HCT116 (cell line): ENCODE measurements around the gene NFIX. TPM values are rescaled to one million over a fixed set of nuclear protein-coding genes. Genes with fewer than 3 reads are reported as not detected.

Source experiments
- ATAC-seq: fragments of 200-7000 bp; cut with Tn5 transposase; 2 replicates; pipeline ENCODE4 v1.9.1; 2020; ENCODE audit warnings: mild to moderate bottlenecking, moderate library complexity
- BruUV-seq: library from RNA; stranded (reverse); fragments of 400-500 nt; replicated peaks from 2 replicates; lab custom pipeline; 2021; lab: Mats Ljungman, UMichigan
- CTCF ChIA-PET: fragments of 300-600 bp; sonication (Branson Sonifier 250); formaldehyde crosslinking; loops from one replicate; lab custom pipeline; 2021; ENCODE audit warnings: antibody characterized with exemption; lab: Charles Lee
- POLR2A ChIA-PET: fragments of 300-600, 350-600 bp; sonication (Branson Sonifier 250); formaldehyde crosslinking; loops from one replicate; lab custom pipeline; 2021; ENCODE audit warnings: antibody characterized with exemption; lab: Charles Lee
- RAD21 ChIA-PET, 2 experiments: fragments of 300-600 bp; sonication (Branson Sonifier 250); formaldehyde crosslinking; loops; one replicate each; lab custom pipeline; 2023; ENCODE audit warnings: low total read pairs in 2 of 2; ENCODE audit not compliant: uncharacterized antibody in 2 of 2, unreplicated experiment in 2 of 2, low non-redundant PET in 1 of 2; lab: Charles Lee
- DNase-seq: peaks from one replicate; pipeline ENCODE4 v3.0.0-alpha.2; 2010; ENCODE audit warnings: low read depth, low spot score
- H2AFZ ChIP-seq: fragments of 200-600 bp; shearing (Covaris generic), sonication (generic); 2 replicates; pipeline ENCODE4 v1.6.1; 2017; ENCODE audit warnings: low read depth, mixed run types, mixed read lengths, antibody characterized with exemption, low read length; ENCODE audit not compliant: poor library complexity, severe bottlenecking
- H3K27ac ChIP-seq: 2 replicates; pipeline ENCODE4 v1.5.1; 2012; ENCODE audit warnings: low read depth, low read length
- H3K27me3 ChIP-seq: fragments of 200-600 bp; sonication (generic); 2 replicates; pipeline ENCODE4 v1.6.1; 2016; ENCODE audit warnings: mixed run types, low read length, mixed read lengths; ENCODE audit not compliant: insufficient read depth
- H3K36me3 ChIP-seq, 2 experiments: fragments of 200-500 bp in 1 of 2; fragments of 200-600 bp in 1 of 2; sonication (Bioruptor generic) in 1 of 2; sonication (generic) in 1 of 2; 2 replicates each; pipeline versions ENCODE4 v1.5.1 to v1.6.1; 2014 to 2016; ENCODE audit warnings: low read length in 2 of 2, inconsistent platforms in 1 of 2, mixed read lengths in 1 of 2, mixed run types in 1 of 2; ENCODE audit not compliant: insufficient read depth in 2 of 2, control insufficient read depth in 1 of 2
- H3K4me1 ChIP-seq, 2 experiments: fragments of 200-600 bp in 1 of 2; sonication (generic) in 1 of 2; 2 replicates each; pipeline versions ENCODE4 v1.5.1 to v1.6.1; 2012 to 2017; ENCODE audit warnings: low read length in 2 of 2, inconsistent platforms in 1 of 2, mild to moderate bottlenecking in 1 of 2, mixed read lengths in 1 of 2, mixed run types in 1 of 2, moderate library complexity in 1 of 2; ENCODE audit not compliant: insufficient read depth in 2 of 2, control insufficient read depth in 1 of 2
- H3K4me2 ChIP-seq: fragments of 200-600 bp; sonication (generic); 2 replicates; pipeline ENCODE4 v1.6.1; 2017; ENCODE audit warnings: mixed run types, low read length, mixed read lengths
- H3K4me3 ChIP-seq, 2 experiments: fragments of 200-600 bp in 1 of 2; sonication (generic) in 1 of 2; replicated peaks in 1 of 2; 2 replicates each; pipeline ENCODE4 v1.5.1; 2011 to 2016; ENCODE audit warnings: low read length in 2 of 2, control low read depth in 1 of 2, low read depth in 1 of 2, mild to moderate bottlenecking in 1 of 2, mixed read lengths in 1 of 2, mixed run types in 1 of 2
- H3K79me2 ChIP-seq: fragments of 200-600 bp; sonication (generic); 2 replicates; pipeline ENCODE4 v1.6.1; 2017; ENCODE audit warnings: mild to moderate bottlenecking, mixed run types, low read length, moderate library complexity, mixed read lengths; ENCODE audit not compliant: insufficient read depth
- H3K9ac ChIP-seq: fragments of 200-600 bp; sonication (generic); 2 replicates; pipeline ENCODE4 v1.6.1; 2016; ENCODE audit warnings: low read length, mixed read lengths
- H3K9me2 ChIP-seq: fragments of 200-600 bp; sonication (generic), shearing (Covaris generic); 2 replicates; pipeline ENCODE4 v1.6.1; 2017; ENCODE audit warnings: mixed run types, mild to moderate bottlenecking, moderate library complexity; ENCODE audit not compliant: insufficient read depth
- H3K9me3 ChIP-seq, 2 experiments: fragments of 200-500 bp in 1 of 2; fragments of 200-600 bp in 1 of 2; sonication (Bioruptor generic) in 1 of 2; sonication (generic) in 1 of 2; 2 replicates each; pipeline ENCODE4 v1.6.1; 2014 to 2017; ENCODE audit warnings: low read length in 2 of 2, mixed read lengths in 2 of 2, inconsistent platforms in 1 of 2, low read depth in 1 of 2, mild to moderate bottlenecking in 1 of 2, mixed run types in 1 of 2, moderate library complexity in 1 of 2; ENCODE audit not compliant: control insufficient read depth in 1 of 2, insufficient read depth in 1 of 2
- H4K20me1 ChIP-seq: fragments of 200-600 bp; sonication (generic), shearing (Covaris generic); 2 replicates; pipeline ENCODE4 v1.6.1; 2017; ENCODE audit warnings: mixed run types, mild to moderate bottlenecking, moderate library complexity; ENCODE audit not compliant: insufficient read depth
- CBX3 ChIP-seq: IDR thresholded peaks from 2 replicates; pipeline ENCODE4 v1.6.1; 2012; ENCODE audit warnings: low read depth
- ELF1 ChIP-seq: IDR thresholded peaks from 2 replicates; pipeline ENCODE4 v1.6.1; 2012; ENCODE audit warnings: low read depth, borderline replicate concordance
- EZH2 ChIP-seq: fragments of 200-600 bp; sonication (generic); IDR thresholded peaks from 2 replicates; pipeline ENCODE4 v1.6.1; 2017; ENCODE audit warnings: antibody characterized with exemption, mixed run types
- JUND ChIP-seq: IDR thresholded peaks from 2 replicates; pipeline ENCODE4 v1.6.1; 2012
- MAX ChIP-seq: IDR thresholded peaks from 2 replicates; pipeline ENCODE4 v1.6.1; 2012
- POLR2AphosphoS5 ChIP-seq: IDR thresholded peaks from 2 replicates; pipeline ENCODE4 v1.6.1; 2011; ENCODE audit warnings: mild to moderate bottlenecking, low read depth, low read length, moderate library complexity
- SIN3A ChIP-seq: IDR thresholded peaks from 2 replicates; pipeline ENCODE4 v1.6.1; 2012; ENCODE audit warnings: low read depth
- SP1 ChIP-seq: IDR thresholded peaks from 2 replicates; pipeline ENCODE4 v1.6.1; 2012; ENCODE audit warnings: low read depth
- YY1 ChIP-seq: IDR thresholded peaks from 2 replicates; pipeline ENCODE4 v1.6.1; 2011; ENCODE audit warnings: low read length, low read depth, moderate library complexity, mild to moderate bottlenecking; ENCODE audit not compliant: insufficient replicate concordance; ENCODE audit errors: extremely low read depth
- intact Hi-C: fragments of 100-400 bp; cut with micrococcal nuclease; formaldehyde crosslinking; loops from 2 replicates; pipeline ENCODE4 v1.10.0; 2022
- total RNA-seq: library from RNA; stranded (reverse); gene quantifications from one replicate; pipeline ENCODE4 v1.2.1, GENCODE V29; 2021; ENCODE audit not compliant: unreplicated experiment

The NFIX gene
- total RNA-seq, 1 experiment from 2014 or later, result 34.8 TPM

DNA sequence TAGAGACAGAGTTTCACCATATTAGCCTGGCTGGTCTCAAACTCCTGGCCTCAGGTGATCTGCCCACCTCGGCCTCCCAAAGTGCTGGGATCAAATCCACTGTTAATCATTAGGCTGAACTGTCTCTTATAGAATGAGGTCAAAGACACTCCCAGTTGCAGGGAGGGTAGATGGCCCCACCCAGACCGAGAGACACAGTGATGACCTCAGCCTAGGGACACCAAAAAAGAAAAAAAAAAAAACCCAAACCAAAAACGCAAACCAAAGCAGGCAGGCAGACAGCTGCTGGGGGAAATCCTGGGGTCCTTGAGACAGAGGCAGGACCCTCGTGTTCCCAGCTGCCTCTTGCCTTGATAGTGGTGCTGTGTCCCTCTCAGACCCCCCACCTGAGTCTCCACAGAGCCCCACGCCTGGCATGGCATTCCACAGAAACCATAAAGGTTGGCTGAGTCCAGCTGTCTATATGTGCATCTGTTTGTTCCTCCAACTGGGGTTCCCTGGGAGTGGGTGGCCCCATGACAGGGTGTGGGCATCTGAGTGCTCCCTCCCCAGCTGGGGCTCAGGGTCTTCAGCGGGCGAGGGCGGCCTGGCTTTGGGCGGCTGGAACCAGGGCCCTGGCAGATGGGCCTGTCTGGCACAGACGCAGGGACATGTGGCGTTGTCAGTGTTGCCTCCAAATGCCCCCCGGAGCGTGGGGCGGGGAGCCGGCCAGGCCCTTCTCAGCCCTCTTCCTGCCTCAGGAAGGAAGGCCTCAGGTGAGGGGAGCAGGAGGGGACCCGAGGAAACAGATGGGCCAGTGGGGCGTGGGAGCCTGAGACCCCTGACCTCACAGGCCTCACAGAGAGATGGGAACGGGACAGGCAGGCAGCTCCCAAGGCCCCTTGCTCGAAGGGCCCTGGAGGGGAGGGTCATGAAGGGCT lies 20.7 kb upstream of the NFIX start:
- intact Hi-C loops, result loop anchor here (5.0 to 10.0 kb wide), 2 partner anchors 363 to 620 kb away; no protein-coding TSS in a partner anchor
- ChIA-PET CTCF (interaction anchor here (1.2 to 8.0 kb wide), 4 partner anchors 9 to 120 kb away, joined by 3 to 94 read pairs (median 34); no protein-coding TSS in a partner anchor), RAD21 (no interaction called here), POLR2A (no interaction called here)
- Histone ChIP-seq H3K27ac (no peak overlapping the region), H4K20me1 (no peaks in the 10 kb centered on the region), H3K4me3 (no peak overlapping the region), H3K4me1 (peaks cover 0 to 15% of the 10 kb centered on the region in 2 experiments; a peak in 2 of 4 replicates), H3K9ac (no peak overlapping the region), H3K9me2 (no peaks in the 10 kb centered on the region), H2AFZ (no peak overlapping the region), H3K4me2 (no peak overlapping the region), H3K79me2 (no peaks in the 10 kb centered on the region), H3K36me3 (no peaks in the 10 kb centered on the region), H3K27me3 (no peaks in the 10 kb centered on the region), H3K9me3 (no peaks in the 10 kb centered on the region)
- TF ChIP-seq SP1 (no peak), POLR2AphosphoS5 (no peak), MAX (no peak), YY1 (no peak), SIN3A (no peak), ELF1 (no peak), CBX3 (no peak), EZH2 (no peak), JUND (no peak)
- ATAC-seq, result no peak
- BruUV-seq, result no TSS peak
- no peak for DNase-seq
